T-cell (primary cell): ENCODE measurements around the gene MLF2. TPM values are rescaled to one million over a fixed set of nuclear protein-coding genes. Genes with fewer than 3 reads are reported as not detected.

ENCODE experiments used
- ATAC-seq, 4 experiments: fragments of 200-7000 bp in 3 of 4; fragments of 150-1000 bp in 1 of 4; cut with Tn5 transposase; replicated peaks in 1 of 4; 1 replicate in 3 of 4; 2 replicates in 1 of 4; pipeline ENCODE4 v1.10.0; 2021; ENCODE audit warnings: moderate library complexity in 3 of 4, mild to moderate bottlenecking in 2 of 4, moderate number of reproducible peaks in 1 of 4
- CTCF ChIA-PET, 2 donors: fragments of 300-600 bp; sonication (Branson Sonifier 250); formaldehyde crosslinking; loops; one replicate each; lab custom pipeline; 2022; ENCODE audit warnings: antibody characterized with exemption in 2 of 2; lab: Charles Lee
- POLR2A ChIA-PET, 2 donors: fragments of 300-600 bp; sonication (Branson Sonifier 250); formaldehyde crosslinking; loops; one replicate each; lab custom pipeline; 2022; ENCODE audit warnings: antibody characterized with exemption in 2 of 2; lab: Charles Lee
- DNase-seq, 35 experiments: peaks; one replicate each; pipeline versions ENCODE4 v3.0.0 to v3.0.0-alpha.2; 2013 to 2023
- H3K27ac ChIP-seq: one replicate; pipeline ENCODE4 v1.5.1; 2013; ENCODE audit warnings: low read length
- H3K27me3 ChIP-seq, 2 experiments: replicated peaks in 1 of 2; 1 replicate in 1 of 2; 2 replicates in 1 of 2; pipeline versions ENCODE4 v1.6.1 to v1.7.0; 2013; ENCODE audit warnings: low read length in 1 of 2, mixed read lengths in 1 of 2; ENCODE audit not compliant: control insufficient read depth in 2 of 2, insufficient read depth in 2 of 2; ENCODE audit errors: extremely low read depth in 1 of 2
- H3K36me3 ChIP-seq, 2 donors: 1 replicate in 1 of 2; 2 replicates in 1 of 2; pipeline versions ENCODE4 v1.6.1 to v1.7.0; 2013; ENCODE audit warnings: low read length in 1 of 2; ENCODE audit not compliant: control insufficient read depth in 2 of 2, insufficient read depth in 1 of 2; ENCODE audit errors: extremely low read depth in 1 of 2
- H3K4me1 ChIP-seq, 2 experiments: 1 replicate in 1 of 2; 2 replicates in 1 of 2; pipeline versions ENCODE4 v1.6.1 to v1.7.0; 2013; ENCODE audit warnings: low read length in 2 of 2, mixed read lengths in 1 of 2; ENCODE audit not compliant: insufficient read depth in 2 of 2, control insufficient read depth in 1 of 2; ENCODE audit errors: extremely low read depth in 1 of 2
- H3K4me3 ChIP-seq, 2 donors: 1 replicate in 1 of 2; 2 replicates in 1 of 2; pipeline versions ENCODE4 v1.5.1 to v1.7.0; 2013; ENCODE audit warnings: mild to moderate bottlenecking in 2 of 2, low read length in 1 of 2, moderate library complexity in 1 of 2; ENCODE audit not compliant: control insufficient read depth in 1 of 2; ENCODE audit errors: extremely low read depth in 1 of 2
- H3K9me3 ChIP-seq: 2 replicates; pipeline ENCODE4 v1.7.0; 2013
- H3K27ac Mint-ChIP-seq, 2 donors: one replicate each; pipeline ENCODE4 v1.8.0; 2020 to 2021; ENCODE audit warnings: mild to moderate bottlenecking in 2 of 2, mixed read lengths in 2 of 2
- H3K27me3 Mint-ChIP-seq, 2 donors: one replicate each; pipeline ENCODE4 v1.8.0; 2021 to 2022; ENCODE audit warnings: mixed read lengths in 2 of 2
- H3K36me3 Mint-ChIP-seq: one replicate; pipeline ENCODE4 v1.8.0; 2021; ENCODE audit warnings: mixed read lengths
- H3K4me1 Mint-ChIP-seq, 3 donors: one replicate each; pipeline ENCODE4 v1.8.0; 2020 to 2022; ENCODE audit warnings: mixed read lengths in 3 of 3, mild to moderate bottlenecking in 1 of 3
- H3K4me3 Mint-ChIP-seq, 3 donors: one replicate each; pipeline ENCODE4 v1.8.0; 2020 to 2022; ENCODE audit warnings: mild to moderate bottlenecking in 3 of 3, mixed read lengths in 3 of 3, moderate library complexity in 3 of 3
- H3K9me3 Mint-ChIP-seq, 3 donors: one replicate each; pipeline ENCODE4 v1.8.0; 2020 to 2022; ENCODE audit warnings: mixed read lengths in 3 of 3
- WGBS: methylation state at CpG from one replicate; pipeline ENCODE4 v1.1.5; 2013; ENCODE audit warnings: missing lambda C conversion rate; ENCODE audit not compliant: insufficient coverage; 5-methylcytosine and 5-hydroxymethylcytosine counted together
- total RNA-seq, 35 experiments: library from RNA in 6 of 35; stranded (reverse) in 6 of 35; fragments of 120-200 nt in 1 of 35; gene quantifications; one replicate each; pipeline versions ENCODE4 v1.2.1 to v1.2.4 and lab custom pipeline; 2013 to 2026

Gene MLF2
- total RNA-seq, 5 donors from 2014 or later (not counting 1 experiment from before 2014, with no cell fraction given) = 83.3 to 125 (median 88.4) TPM

- H3K36me3 ChIP-seq = no peaks in the 10 kb centered on the region
- H3K27me3 ChIP-seq = peaks cover 0 to 73% of the 10 kb centered on the region in 2 experiments
- POLR2A ChIA-PET = interaction anchor here in 1 of 2 donors (0.6 kb wide), 1 partner anchor 28 kb away, joined by 3 read pairs; no protein-coding TSS in a partner anchor
- H3K36me3 Mint-ChIP-seq = no peaks in the 10 kb centered on the region
- DNase-seq (no peak), ATAC-seq (no peak)
- peak overlapping the region; percentile 18 for H3K27ac ChIP-seq
- no peaks in the 10 kb centered on the region for H3K9me3 Mint-ChIP-seq
- peaks cover 44 to 69% (median 55%) of the 10 kb centered on the region in 3 donors for H3K4me1 Mint-ChIP-seq
- peaks cover 9 to 76% of the 10 kb centered on the region in 2 experiments for H3K4me1 ChIP-seq
- no peak overlapping the region for H3K4me3 ChIP-seq
- peaks cover 32 to 52% of the 10 kb centered on the region in 2 donors for H3K27me3 Mint-ChIP-seq
- 86% methylated on average over 4 of the region's 4 CpGs for WGBS
- CTCF ChIA-PET = interaction anchor here (0.6 to 1.5 kb wide), 4 partner anchors 10 to 82 kb away, joined by 3 read pairs; partner anchors contain the start of gene ZNF384 (in 1 of the 2)
- H3K9me3 ChIP-seq = no peaks in the 10 kb centered on the region
- peak overlapping the region in 1 of 3 donors; percentile 79 for H3K4me3 Mint-ChIP-seq
- H3K27ac Mint-ChIP-seq = peak overlapping the region; percentile 23 to 34
These were observed 18.2 kb upstream of the MLF2 start for GRCh38 chr12:6771091-6771495.

GRCh38 chr12:6770600-6770999 is 17.7 kb upstream of the MLF2 start:
- WGBS = no CpG with 5 or more reads among the region's 10 CpGs
- peaks cover 45 to 72% (median 59%) of the 10 kb centered on the region in 3 donors for H3K4me1 Mint-ChIP-seq
- ChIA-PET POLR2A (interaction anchor here in 1 of 2 donors (0.6 kb wide), 1 partner anchor 28 kb away, joined by 3 read pairs; no protein-coding TSS in a partner anchor), CTCF (interaction anchor here in 1 of 2 donors (0.6 to 1.5 kb wide), 2 partner anchors 17 to 81 kb away, joined by 3 read pairs; partner anchors contain the start of gene ZNF384)
- ATAC-seq (no peak), DNase-seq (no peak)
- H3K36me3 Mint-ChIP-seq = no peaks in the 10 kb centered on the region
- no peak overlapping the region for H3K4me3 Mint-ChIP-seq
- Histone ChIP-seq H3K27me3 (peaks cover 0 to 78% of the 10 kb centered on the region in 2 experiments), H3K4me1 (peaks cover 13 to 76% of the 10 kb centered on the region in 2 experiments), H3K36me3 (no peaks in the 10 kb centered on the region), H3K4me3 (no peak overlapping the region), H3K9me3 (no peaks in the 10 kb centered on the region), H3K27ac (peak overlapping the region; percentile 18)
- no peaks in the 10 kb centered on the region for H3K9me3 Mint-ChIP-seq
- peak overlapping the region in 1 of 2 donors; percentile 23 for H3K27ac Mint-ChIP-seq
- peaks cover 32 to 53% of the 10 kb centered on the region in 2 donors for H3K27me3 Mint-ChIP-seq

GRCh38 chr12:6770094-6770493 is 17.2 kb upstream of the MLF2 start:
- ATAC-seq (no peak), DNase-seq (no peak)
- ChIA-PET CTCF (no interaction called here), POLR2A (no interaction called here)
- Mint-ChIP-seq H3K4me1 (peaks cover 45 to 72% (median 60%) of the 10 kb centered on the region in 3 donors), H3K36me3 (no peaks in the 10 kb centered on the region), H3K27me3 (peaks cover 37 to 55% of the 10 kb centered on the region in 2 donors), H3K27ac (no peak overlapping the region), H3K4me3 (peak overlapping the region in 1 of 3 donors; percentile 27), H3K9me3 (no peaks in the 10 kb centered on the region)
- Histone ChIP-seq H3K4me3 (no peak overlapping the region), H3K4me1 (peaks cover 16 to 76% of the 10 kb centered on the region in 2 experiments), H3K36me3 (no peaks in the 10 kb centered on the region), H3K27me3 (peaks cover 0 to 78% of the 10 kb centered on the region in 2 experiments), H3K27ac (no peak overlapping the region), H3K9me3 (no peaks in the 10 kb centered on the region)
- 50% methylated on average over 2 of the region's 12 CpGs for WGBS

GRCh38 chr12:6769666-6770065 is 16.7 kb upstream of the MLF2 start:
- POLR2A ChIA-PET = no interaction called here
- no CpG with 5 or more reads among the region's 4 CpGs for WGBS
- no peak overlapping the region for H3K4me3 ChIP-seq
- no peak for ATAC-seq
- no peaks in the 10 kb centered on the region for H3K36me3 ChIP-seq
- Mint-ChIP-seq H3K27ac (no peak overlapping the region), H3K27me3 (peaks cover 36 to 54% of the 10 kb centered on the region in 2 donors), H3K36me3 (no peaks in the 10 kb centered on the region), H3K4me3 (peak overlapping the region in 1 of 3 donors; percentile 27), H3K9me3 (no peaks in the 10 kb centered on the region), H3K4me1 (peaks cover 42 to 71% (median 60%) of the 10 kb centered on the region in 3 donors)
- no peak for DNase-seq
- peaks cover 18 to 76% of the 10 kb centered on the region in 2 experiments for H3K4me1 ChIP-seq
- CTCF ChIA-PET = no interaction called here
- H3K27me3 ChIP-seq = peaks cover 0 to 77% of the 10 kb centered on the region in 2 experiments
- H3K27ac ChIP-seq = no peak overlapping the region
- H3K9me3 ChIP-seq = no peaks in the 10 kb centered on the region

- POLR2A ChIA-PET = no interaction called here
- 83% methylated on average over 2 of the region's 6 CpGs for WGBS
- no peak overlapping the region for H3K4me3 Mint-ChIP-seq
These were observed 16.0 kb upstream of the MLF2 start for GRCh38 chr12:6768990-6769389.

GRCh38 chr12:6768437-6768914 is 15.5 kb upstream of the MLF2 start:
- Histone ChIP-seq H3K9me3 (no peaks in the 10 kb centered on the region), H3K4me3 (no peak overlapping the region), H3K27me3 (peaks cover 0 to 77% of the 10 kb centered on the region in 2 experiments), H3K36me3 (no peaks in the 10 kb centered on the region), H3K27ac (no peak overlapping the region), H3K4me1 (peaks cover 18 to 76% of the 10 kb centered on the region in 2 experiments)
- Mint-ChIP-seq H3K9me3 (no peaks in the 10 kb centered on the region), H3K4me1 (peaks cover 41 to 69% (median 60%) of the 10 kb centered on the region in 3 donors), H3K4me3 (peak overlapping the region in 1 of 3 donors; percentile 29), H3K36me3 (no peaks in the 10 kb centered on the region), H3K27ac (peak overlapping the region in 1 of 2 donors; percentile 5), H3K27me3 (peaks cover 41 to 50% of the 10 kb centered on the region in 2 donors)
- POLR2A ChIA-PET = no interaction called here
- no peak for ATAC-seq
- no peak for DNase-seq
- CTCF ChIA-PET = interaction anchor here (0.5 to 1.6 kb wide), 3 partner anchors 13 to 24 kb away, joined by 3 to 7 read pairs (median 3); no protein-coding TSS in a partner anchor
- no CpG with 5 or more reads among the region's 6 CpGs for WGBS

More at GRCh38 chr12:6768990-6769389, 16.0 kb upstream of the MLF2 start:
- ATAC-seq (no peak), DNase-seq (no peak)
- H3K36me3 Mint-ChIP-seq = no peaks in the 10 kb centered on the region
- H3K27ac ChIP-seq = no peak overlapping the region
- H3K27me3 ChIP-seq = peaks cover 0 to 77% of the 10 kb centered on the region in 2 experiments
- H3K4me1 Mint-ChIP-seq = peaks cover 42 to 71% (median 60%) of the 10 kb centered on the region in 3 donors
- no peaks in the 10 kb centered on the region for H3K9me3 Mint-ChIP-seq
- H3K4me3 ChIP-seq = no peak overlapping the region
- peaks cover 18 to 76% of the 10 kb centered on the region in 2 experiments for H3K4me1 ChIP-seq
- peaks cover 41 to 50% of the 10 kb centered on the region in 2 donors for H3K27me3 Mint-ChIP-seq
- CTCF ChIA-PET = interaction anchor here (0.6 to 1.6 kb wide), 3 partner anchors 12 to 141 kb away, joined by 3 to 4 read pairs (median 3); no protein-coding TSS in a partner anchor
- H3K9me3 ChIP-seq = no peaks in the 10 kb centered on the region
- H3K36me3 ChIP-seq = no peaks in the 10 kb centered on the region
- peak overlapping the region in 1 of 2 donors; percentile 5 for H3K27ac Mint-ChIP-seq
